GM21717 (cell line): Measurements from ENCODE around the gene GNAI3.
A peak's percentile ranks its signal among the peaks of the same experiment; 100 is the strongest.

Source experiments
- ATAC-seq: cut with Tn5 transposase; IDR thresholded peaks from one replicate; pipeline ENCODE4 v1.9.1; 2021; ENCODE audit warnings: mild to moderate bottlenecking, moderate library complexity; ENCODE audit not compliant: unreplicated experiment

GNAI3 gene

GRCh38 chr1:109523706-109524105 is 24.7 kb upstream of the GNAI3 start:
- no peak for ATAC-seq

- ATAC-seq = peak; percentile 56
These were observed 21.2 kb upstream of the GNAI3 start for GRCh38 chr1:109527098-109527811.

GRCh38 chr1:109527846-109528695 is 20.3 kb upstream of the GNAI3 start:
- no peak for ATAC-seq

- no peak for ATAC-seq
These were observed 19.7 kb upstream of the GNAI3 start for GRCh38 chr1:109528712-109529111.

GRCh38 chr1:109529881-109530456 is 18.4 kb upstream of the GNAI3 start:
- no peak for ATAC-seq

- ATAC-seq = no peak
These were observed 17.8 kb upstream of the GNAI3 start for GRCh38 chr1:109530457-109531087.

GRCh38 chr1:109531380-109531779 is 17.0 kb upstream of the GNAI3 start:
- ATAC-seq = no peak

GRCh38 chr1:109531826-109532364 is 16.5 kb upstream of the GNAI3 start:
- no peak for ATAC-seq

GRCh38 chr1:109532365-109533136 is 15.9 kb upstream of the GNAI3 start:
- ATAC-seq = peak; percentile 60

- ATAC-seq = no peak
These were observed 14.0 kb upstream of the GNAI3 start for GRCh38 chr1:109534307-109534858.

GRCh38 chr1:109535481-109535880 is 12.9 kb upstream of the GNAI3 start:
- no peak for ATAC-seq

- ATAC-seq = no peak
These were observed 12.4 kb upstream of the GNAI3 start for GRCh38 chr1:109535971-109536491.

GRCh38 chr1:109537450-109538178 is 10.8 kb upstream of the GNAI3 start:
- no peak for ATAC-seq

- ATAC-seq = no peak
These were observed 9.4 kb upstream of the GNAI3 start for GRCh38 chr1:109538827-109539555.

- ATAC-seq = no peak
These were observed 8.7 kb upstream of the GNAI3 start, which contains the start of gene GPR61 for GRCh38 chr1:109539676-109540075. GPR61 (plus strand) TSS chr1:109539872; CDS start chr1:109543023, 3,151 bp downstream.

GRCh38 chr1:109541102-109541501 is 7.3 kb upstream of the GNAI3 start:
- no peak for ATAC-seq

GRCh38 chr1:109542657-109543056 is 5.8 kb upstream of the GNAI3 start:
- ATAC-seq = no peak

- no peak for ATAC-seq
These were observed 5.0 kb upstream of the GNAI3 start for GRCh38 chr1:109543283-109543987.
